ENCODE data around the gene FABP3. TPM values are rescaled to one million over a fixed set of nuclear protein-coding genes. Genes with fewer than 3 reads are reported as not detected.
A peak's percentile ranks its signal among the peaks of the same experiment; 100 is the strongest.

The FABP3 gene
- total RNA-seq, 1 donor: 60.6 TPM

DNA sequence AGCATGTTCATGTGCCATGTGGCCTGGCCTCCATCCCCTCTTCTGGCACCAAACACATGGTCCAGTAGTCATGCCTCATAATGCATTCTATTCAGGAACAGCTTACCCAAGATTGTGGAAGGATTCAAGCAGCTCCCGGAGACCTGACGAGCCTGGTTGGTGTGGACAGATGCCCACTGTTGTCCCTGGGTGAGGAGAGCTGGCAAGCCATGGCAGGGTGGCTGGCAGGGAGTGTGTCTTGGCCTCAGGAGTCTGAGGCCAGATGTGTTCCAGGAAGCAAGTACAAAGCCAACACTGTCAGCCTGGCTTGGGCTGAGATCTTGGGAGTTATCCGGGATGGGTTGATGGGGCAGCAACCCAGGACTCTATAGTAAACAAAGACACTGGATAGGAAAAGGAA, 7.3 kb upstream of the FABP3 start:
- H3K4me3 ChIP-seq (ENCODE audit: low read depth, low read length): no peak overlapping the region
- TF ChIP-seq, protein P1, sequence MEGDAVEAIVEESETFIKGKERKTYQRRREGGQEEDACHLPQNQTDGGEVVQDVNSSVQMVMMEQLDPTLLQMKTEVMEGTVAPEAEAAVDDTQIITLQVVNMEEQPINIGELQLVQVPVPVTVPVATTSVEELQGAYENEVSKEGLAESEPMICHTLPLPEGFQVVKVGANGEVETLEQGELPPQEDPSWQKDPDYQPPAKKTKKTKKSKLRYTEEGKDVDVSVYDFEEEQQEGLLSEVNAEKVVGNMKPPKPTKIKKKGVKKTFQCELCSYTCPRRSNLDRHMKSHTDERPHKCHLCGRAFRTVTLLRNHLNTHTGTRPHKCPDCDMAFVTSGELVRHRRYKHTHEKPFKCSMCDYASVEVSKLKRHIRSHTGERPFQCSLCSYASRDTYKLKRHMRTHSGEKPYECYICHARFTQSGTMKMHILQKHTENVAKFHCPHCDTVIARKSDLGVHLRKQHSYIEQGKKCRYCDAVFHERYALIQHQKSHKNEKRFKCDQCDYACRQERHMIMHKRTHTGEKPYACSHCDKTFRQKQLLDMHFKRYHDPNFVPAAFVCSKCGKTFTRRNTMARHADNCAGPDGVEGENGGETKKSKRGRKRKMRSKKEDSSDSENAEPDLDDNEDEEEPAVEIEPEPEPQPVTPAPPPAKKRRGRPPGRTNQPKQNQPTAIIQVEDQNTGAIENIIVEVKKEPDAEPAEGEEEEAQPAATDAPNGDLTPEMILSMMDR (IDR thresholded peaks at IDR 0.05; ENCODE audit: insufficient read depth, low read length): no peak
- DNase-seq (ENCODE audit: low read depth): no peak

DNA sequence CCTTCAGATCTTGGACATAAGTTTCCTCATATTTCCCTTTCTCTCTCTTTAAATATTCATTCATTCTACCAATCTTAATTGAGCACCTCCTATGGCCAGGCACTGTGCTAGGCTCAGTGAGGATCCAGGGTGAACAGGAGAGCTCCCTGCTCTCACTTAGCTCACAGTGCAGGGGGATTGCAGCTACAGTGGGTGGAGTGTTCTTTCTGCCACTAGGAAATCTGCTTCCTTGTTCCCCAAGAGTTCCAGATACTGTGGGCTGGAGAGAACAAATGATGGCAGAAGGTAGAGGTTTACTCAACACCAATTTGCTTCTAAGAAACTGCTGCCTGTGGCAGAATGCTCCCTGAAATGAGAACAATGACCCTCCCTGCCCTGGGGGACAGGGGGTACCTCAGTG, 5.1 kb upstream of the FABP3 start:
- TF ChIP-seq, protein P1 (IDR thresholded peaks at IDR 0.05; ENCODE audit: insufficient read depth, low read length): no peak
- no peak overlapping the region for H3K4me3 ChIP-seq (ENCODE audit: low read depth, low read length)
- no peak for DNase-seq (ENCODE audit: low read depth)

DNA sequence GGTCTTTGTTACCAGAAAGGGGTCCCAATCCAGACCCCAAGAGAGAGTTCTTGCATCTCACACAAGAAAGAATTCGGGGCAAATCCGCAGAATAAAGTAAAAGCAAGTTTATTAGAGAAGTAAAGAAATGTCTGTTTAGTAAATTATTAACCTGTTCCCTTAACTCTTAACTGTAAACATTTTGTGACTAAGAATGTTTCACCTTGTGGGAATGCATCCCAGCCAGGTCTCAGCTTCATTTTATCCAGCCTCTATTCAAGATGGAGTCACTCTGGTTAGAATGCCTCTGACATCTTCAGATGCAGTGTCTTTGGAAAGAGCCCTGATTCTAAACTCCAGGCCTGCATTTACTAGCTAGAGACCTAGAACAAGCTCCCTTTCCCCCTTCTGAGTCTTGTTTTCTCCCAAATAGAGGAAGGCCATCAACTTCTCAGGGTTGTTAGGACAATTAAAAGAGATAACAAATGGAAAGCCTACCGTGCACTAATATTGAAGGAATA, 4.5 kb upstream of the FABP3 start:
- TF ChIP-seq, protein P1 (IDR thresholded peaks at IDR 0.05; ENCODE audit: insufficient read depth, low read length): no peak
- no peak for DNase-seq (ENCODE audit: low read depth)
- no peak overlapping the region for H3K4me3 ChIP-seq (ENCODE audit: low read depth, low read length)

DNA sequence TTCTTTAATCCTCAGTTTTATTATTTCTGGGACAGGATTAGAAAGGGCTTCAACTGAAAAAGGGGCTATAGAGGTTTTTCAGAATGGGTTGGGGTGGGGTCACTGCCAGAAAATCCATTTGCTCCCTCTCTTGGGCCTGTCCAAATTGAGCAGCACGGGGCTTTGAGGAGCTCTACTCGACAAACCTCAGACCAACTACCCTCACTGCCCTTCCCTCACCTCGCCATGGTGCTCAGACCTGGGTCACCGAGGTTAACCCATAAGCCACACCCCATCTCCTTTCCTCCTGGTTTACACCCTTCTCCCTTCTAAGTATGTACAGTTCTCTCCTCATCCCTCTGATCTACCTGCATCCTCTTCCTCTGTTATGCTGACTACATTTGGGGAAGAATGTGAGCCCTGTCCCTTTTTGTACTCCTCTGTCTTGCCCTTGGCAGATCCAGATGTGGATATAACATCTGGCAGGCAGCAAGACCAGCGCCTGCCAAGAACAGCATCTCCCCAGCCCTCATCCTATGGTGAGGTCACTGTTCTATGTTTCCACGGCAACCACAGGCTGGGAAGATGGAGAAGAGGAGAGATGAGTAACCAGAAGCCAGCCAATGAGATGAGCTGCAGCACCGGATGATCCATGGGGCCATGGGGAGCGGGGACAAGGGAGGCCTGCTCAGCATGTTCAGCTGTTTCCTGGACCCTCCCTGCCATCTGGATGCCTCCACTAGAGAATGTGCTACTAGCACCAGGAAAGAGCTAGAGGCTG, 3.7 kb upstream of the FABP3 start:
- TF ChIP-seq, protein P1 (IDR thresholded peaks at IDR 0.05; ENCODE audit: insufficient read depth, low read length): no peak
- DNase-seq (ENCODE audit: low read depth): peak; percentile 96
- no peak overlapping the region for H3K4me3 ChIP-seq (ENCODE audit: low read depth, low read length)

DNA sequence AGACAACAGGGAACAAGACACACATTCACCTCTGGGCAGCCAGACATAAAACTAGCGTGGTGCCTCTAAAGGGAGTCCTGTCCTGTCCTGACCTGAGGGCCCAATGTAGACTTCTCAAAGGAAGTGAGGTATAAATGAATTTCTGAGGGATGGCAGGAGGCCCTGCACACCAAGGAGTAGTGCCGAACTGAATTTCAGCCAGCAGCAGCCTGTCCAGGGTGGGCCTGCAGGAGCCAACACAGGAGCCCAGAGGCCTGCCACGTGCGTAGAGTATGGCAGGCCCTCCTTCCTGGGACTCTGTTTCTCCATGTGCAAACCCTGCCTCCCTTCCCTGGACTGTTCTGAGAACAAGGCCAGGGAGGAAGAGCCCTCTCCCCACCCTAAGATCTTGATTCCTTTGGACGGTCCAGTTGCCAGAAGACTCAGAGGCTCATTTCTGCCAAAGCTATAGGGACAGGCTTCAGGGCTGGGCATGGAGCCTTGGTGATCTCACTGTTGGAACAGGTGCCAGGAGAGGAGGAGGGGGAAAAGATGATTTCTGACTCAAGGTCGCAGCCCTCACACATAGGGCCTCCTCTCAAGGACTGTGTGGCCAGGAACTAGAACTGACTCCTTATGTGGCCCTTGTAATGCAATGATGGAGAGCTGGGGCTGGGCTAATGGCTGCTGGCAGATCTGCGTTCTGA, 1.8 kb upstream of the FABP3 start:
- DNase-seq (ENCODE audit: low read depth): peak; percentile 92
- TF ChIP-seq, protein P1 (IDR thresholded peaks at IDR 0.05; ENCODE audit: insufficient read depth, low read length): no peak
- no peak overlapping the region for H3K4me3 ChIP-seq (ENCODE audit: low read depth, low read length)

DNA sequence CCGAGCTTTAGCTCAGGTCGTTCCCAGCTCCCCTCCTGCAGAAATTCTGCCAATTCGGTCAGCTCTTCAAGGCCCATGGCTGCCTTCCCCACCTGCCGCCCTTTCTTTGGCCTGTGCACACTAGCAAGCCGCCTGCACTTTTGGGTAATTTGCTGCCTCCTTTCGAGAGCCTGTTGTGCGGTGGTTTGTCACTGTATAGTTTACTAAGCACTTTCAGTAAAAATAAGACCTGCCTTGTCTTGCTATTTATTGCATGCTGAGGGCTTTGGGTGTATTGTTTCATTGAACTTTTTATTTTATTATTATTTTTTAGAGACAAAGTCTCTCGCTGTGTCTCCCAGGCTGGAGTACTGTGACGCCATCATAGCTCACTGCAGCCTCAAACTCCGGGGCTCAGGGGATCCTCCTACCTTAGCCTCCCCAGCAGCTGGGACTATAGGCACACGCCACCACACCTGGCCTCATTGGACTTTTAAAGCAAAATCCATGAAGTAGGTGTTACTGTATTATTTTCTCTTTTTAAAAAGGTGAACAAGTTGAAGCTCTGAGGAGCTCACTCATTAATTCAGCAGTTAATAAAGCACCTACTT, 1.1 kb upstream of the FABP3 start:
- DNase-seq (ENCODE audit: low read depth): no peak
- no peak overlapping the region for H3K4me3 ChIP-seq (ENCODE audit: low read depth, low read length)
- TF ChIP-seq, protein P1 (IDR thresholded peaks at IDR 0.05; ENCODE audit: insufficient read depth, low read length): no peak

Measured in fibroblast of the aortic adventitia (primary cell).